HCT116 (cell line): ENCODE data around the gene ANKRD60.

Experiments used
- EZH2 ChIP-seq: fragments of 200-600 bp; sonication (generic); IDR thresholded peaks from 2 replicates; pipeline ENCODE4 v1.6.1; 2017; ENCODE audit warnings: antibody characterized with exemption, mixed run types
- POLR2A ChIP-seq: IDR thresholded peaks from 2 replicates; pipeline ENCODE4 v1.7.0; 2011; ENCODE audit warnings: borderline replicate concordance; ENCODE audit not compliant: insufficient read depth, insufficient read length; ENCODE audit errors: extremely low read depth
- POLR2AphosphoS5 ChIP-seq: IDR thresholded peaks from 2 replicates; pipeline ENCODE4 v1.6.1; 2011; ENCODE audit warnings: mild to moderate bottlenecking, low read depth, low read length, moderate library complexity
- RAD21 ChIP-seq: IDR thresholded peaks from 2 replicates; pipeline ENCODE4 v1.6.1; 2012; ENCODE audit warnings: low read depth, mild to moderate bottlenecking
- YY1 ChIP-seq: IDR thresholded peaks from 2 replicates; pipeline ENCODE4 v1.6.1; 2011; ENCODE audit warnings: low read length, low read depth, moderate library complexity, mild to moderate bottlenecking; ENCODE audit not compliant: insufficient replicate concordance; ENCODE audit errors: extremely low read depth
- TF ChIP-seq, protein P1 (sequence below): IDR thresholded peaks from 2 replicates; pipeline ENCODE4 v1.6.1; 2012
- TF ChIP-seq, protein P2 (sequence below), 3 experiments: fragments of 200-600 bp in 1 of 3; sonication (generic) in 1 of 3; IDR thresholded peaks in 2 of 3; conservative IDR thresholded peaks in 1 of 3; 2 replicates each; pipeline ENCODE4 v1.5.1; 2012 to 2017; ENCODE audit warnings: low read depth in 2 of 3, low read length in 2 of 3, antibody characterized with exemption in 1 of 3, borderline replicate concordance in 1 of 3, control low read depth in 1 of 3, mild to moderate bottlenecking in 1 of 3, mixed read lengths in 1 of 3, mixed run types in 1 of 3, moderate library complexity in 1 of 3; ENCODE audit not compliant: insufficient read depth in 1 of 3
- TF ChIP-seq, protein P3 (sequence below): IDR thresholded peaks from 2 replicates; pipeline ENCODE4 v1.6.1; 2012

DNA sequence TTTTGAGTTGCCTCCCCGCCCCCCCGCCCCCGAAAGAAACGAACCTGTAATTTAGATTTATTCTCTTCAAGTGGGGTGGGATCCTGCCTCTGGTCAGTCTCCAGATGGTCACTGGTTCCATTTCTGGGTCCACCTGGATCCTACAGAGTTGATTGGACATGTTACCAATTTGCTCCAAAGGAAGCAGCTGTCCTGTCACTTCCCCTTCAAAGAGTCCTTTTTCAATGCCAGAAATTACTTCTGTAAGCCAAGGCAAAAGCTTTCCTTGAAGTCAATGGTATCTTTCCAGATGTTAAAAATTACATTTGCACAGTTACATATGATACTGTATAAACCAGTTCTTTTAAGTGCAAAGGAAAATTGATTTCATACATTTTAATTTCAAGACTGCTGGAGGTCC, 12.0 kb upstream of the ANKRD60 start:
- TF ChIP-seq YY1 (no peak), EZH2 (no peak), POLR2A (no peak), RAD21 (no peak), POLR2AphosphoS5 (no peak)
- TF ChIP-seq, protein P1, sequence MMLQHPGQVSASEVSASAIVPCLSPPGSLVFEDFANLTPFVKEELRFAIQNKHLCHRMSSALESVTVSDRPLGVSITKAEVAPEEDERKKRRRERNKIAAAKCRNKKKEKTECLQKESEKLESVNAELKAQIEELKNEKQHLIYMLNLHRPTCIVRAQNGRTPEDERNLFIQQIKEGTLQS: no peak
- TF ChIP-seq, protein P2, sequence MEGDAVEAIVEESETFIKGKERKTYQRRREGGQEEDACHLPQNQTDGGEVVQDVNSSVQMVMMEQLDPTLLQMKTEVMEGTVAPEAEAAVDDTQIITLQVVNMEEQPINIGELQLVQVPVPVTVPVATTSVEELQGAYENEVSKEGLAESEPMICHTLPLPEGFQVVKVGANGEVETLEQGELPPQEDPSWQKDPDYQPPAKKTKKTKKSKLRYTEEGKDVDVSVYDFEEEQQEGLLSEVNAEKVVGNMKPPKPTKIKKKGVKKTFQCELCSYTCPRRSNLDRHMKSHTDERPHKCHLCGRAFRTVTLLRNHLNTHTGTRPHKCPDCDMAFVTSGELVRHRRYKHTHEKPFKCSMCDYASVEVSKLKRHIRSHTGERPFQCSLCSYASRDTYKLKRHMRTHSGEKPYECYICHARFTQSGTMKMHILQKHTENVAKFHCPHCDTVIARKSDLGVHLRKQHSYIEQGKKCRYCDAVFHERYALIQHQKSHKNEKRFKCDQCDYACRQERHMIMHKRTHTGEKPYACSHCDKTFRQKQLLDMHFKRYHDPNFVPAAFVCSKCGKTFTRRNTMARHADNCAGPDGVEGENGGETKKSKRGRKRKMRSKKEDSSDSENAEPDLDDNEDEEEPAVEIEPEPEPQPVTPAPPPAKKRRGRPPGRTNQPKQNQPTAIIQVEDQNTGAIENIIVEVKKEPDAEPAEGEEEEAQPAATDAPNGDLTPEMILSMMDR (IDR thresholded peaks at IDR 0.05 in 2 of 3, conservative IDR thresholded peaks at IDR 0.05 in 1 of 3; ENCODE audit: borderline replicate concordance in 1 of 3, insufficient read depth in 1 of 3, low read depth in 2 of 3, low read length in 2 of 3): no peak
- TF ChIP-seq, protein P3, sequence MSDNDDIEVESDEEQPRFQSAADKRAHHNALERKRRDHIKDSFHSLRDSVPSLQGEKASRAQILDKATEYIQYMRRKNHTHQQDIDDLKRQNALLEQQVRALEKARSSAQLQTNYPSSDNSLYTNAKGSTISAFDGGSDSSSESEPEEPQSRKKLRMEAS: no peak
